GM21723 (cell line): Measurements from ENCODE around the gene ACTL9.

Experiments used
- ATAC-seq: cut with Tn5 transposase; IDR thresholded peaks from one replicate; pipeline ENCODE4 v1.9.1; 2021; ENCODE audit warnings: mild to moderate bottlenecking, moderate library complexity; ENCODE audit not compliant: unreplicated experiment

ACTL9 gene

DNA sequence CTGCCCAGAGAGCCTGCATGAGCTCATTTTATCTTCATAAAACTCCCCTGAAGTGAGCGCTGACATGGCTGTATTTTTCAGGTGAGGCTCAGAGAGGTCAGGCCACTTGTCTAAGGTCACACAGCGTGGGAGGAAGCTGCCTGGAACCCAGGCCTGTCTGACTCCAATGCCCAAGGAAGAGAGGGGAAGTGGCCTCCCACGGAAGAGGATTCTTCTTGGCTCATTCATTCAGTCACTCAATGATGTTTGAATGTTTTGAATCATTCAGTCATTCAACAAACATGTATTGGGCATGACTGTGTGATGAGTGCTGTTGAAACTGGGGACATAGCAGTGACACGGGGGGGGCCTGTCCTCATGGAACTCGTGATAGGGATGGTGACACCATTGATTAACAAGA, 12.0 kb downstream of the ACTL9 start:
- ATAC-seq, result no peak

- no peak for ATAC-seq
These were observed 14.3 kb downstream of the ACTL9 start for GRCh38 chr19:8684001-8684902.

- ATAC-seq, result no peak
These were observed 15.7 kb downstream of the ACTL9 start for GRCh38 chr19:8682931-8683330.

GRCh38 chr19:8682472-8682871, 16.1 kb downstream of the ACTL9 start:
- no peak for ATAC-seq

- ATAC-seq, result no peak
These were observed 17.1 kb downstream of the ACTL9 start for GRCh38 chr19:8681345-8682029.

- no peak for ATAC-seq
These were observed 17.8 kb downstream of the ACTL9 start for GRCh38 chr19:8680676-8681344.

- no peak for ATAC-seq
These were observed 20.3 kb downstream of the ACTL9 start for GRCh38 chr19:8678244-8678807.

- no peak for ATAC-seq
These were observed 23.5 kb downstream of the ACTL9 start for GRCh38 chr19:8675066-8675465.

- no peak for ATAC-seq
These were observed 25.2 kb downstream of the ACTL9 start for GRCh38 chr19:8673276-8673891.

DNA sequence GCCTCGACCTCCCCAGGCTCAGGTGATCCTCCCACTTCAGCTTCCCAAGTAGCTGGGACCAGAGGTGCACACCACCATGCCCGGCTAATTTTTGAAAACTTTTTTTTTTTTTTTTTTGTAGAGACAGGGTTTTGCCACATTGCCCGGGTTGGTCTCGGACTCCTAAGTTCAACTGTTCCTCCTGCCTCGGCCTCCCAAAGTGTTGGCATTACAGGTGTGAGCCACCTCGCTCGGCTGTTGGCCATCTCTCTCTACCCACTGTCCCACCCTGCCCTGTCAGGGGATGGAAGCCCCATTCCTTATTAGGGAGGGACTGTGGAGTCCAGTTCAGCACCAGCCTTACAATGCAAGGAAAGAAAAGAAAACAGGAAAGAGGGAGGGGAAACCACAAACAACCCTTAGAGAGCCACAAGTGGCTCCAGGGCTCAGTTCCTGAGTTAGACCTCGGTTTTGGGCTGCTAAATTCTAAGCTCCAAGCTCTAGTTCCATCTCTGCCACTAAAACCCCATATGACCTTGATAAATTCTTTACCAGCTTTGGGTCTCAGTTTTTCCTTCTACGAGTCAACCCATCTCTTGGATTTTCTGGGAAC, 31.7 kb downstream of the ACTL9 start:
- no peak for ATAC-seq

DNA sequence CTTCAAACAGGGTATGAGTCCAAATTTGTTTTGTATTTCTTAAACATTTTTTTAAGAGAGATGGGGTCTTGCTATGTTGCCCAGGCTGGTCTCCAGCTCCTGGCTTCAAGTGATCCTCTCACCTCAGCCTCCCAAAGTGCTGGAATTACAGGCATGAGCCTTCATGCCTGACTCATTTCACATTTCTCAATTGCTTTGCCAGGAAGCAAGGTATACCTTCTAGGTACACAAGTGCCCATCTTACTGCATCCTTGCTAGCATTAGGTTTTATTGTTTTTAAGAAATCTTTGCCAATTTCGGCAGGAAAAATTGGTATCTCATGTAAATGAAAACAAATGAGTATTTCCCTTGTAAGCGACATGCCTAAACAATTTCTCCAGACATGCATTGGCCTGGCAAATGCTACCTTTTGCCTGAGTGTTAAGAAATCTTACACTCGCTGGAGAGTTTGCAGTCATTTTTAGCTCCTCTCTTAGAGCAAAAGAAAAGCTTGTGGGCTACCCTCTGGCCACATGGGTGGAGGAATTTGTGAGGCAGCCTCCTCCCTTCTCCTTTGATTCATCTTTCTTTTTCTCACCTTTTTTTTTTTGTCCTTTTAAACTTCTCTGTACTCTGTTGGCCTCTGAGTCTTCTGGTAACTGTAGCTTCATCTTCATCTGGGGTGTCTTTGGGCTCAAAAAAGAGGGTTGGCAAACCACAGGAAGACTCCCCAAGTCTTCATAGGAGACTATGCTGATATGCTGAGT, 33.0 kb downstream of the ACTL9 start:
- no peak for ATAC-seq

GRCh38 chr19:8664671-8665057, 33.9 kb downstream of the ACTL9 start:
- no peak for ATAC-seq

- no peak for ATAC-seq
These were observed 34.5 kb downstream of the ACTL9 start for GRCh38 chr19:8663920-8664670.

GRCh38 chr19:8662263-8662662, 36.3 kb downstream of the ACTL9 start:
- ATAC-seq, result no peak

DNA sequence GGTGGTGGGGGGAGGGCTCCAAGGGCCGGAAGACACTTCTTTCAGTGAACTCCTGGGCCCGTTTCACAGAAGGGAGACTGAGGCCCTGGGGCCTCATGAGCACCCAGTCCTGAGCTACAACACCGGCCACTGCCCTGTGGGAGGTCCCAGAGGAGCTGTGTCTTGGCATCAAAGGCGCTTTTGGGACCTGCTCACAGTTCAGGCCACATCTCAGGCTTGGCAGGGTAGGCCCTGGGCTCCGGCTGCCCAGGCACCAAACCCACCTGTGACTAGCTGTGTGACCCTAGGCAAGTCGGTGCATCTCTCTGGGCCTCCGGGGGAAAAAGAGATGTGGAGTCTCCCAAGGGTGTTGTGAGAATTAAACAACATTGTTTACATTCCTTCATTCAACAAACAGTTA, 38.7 kb downstream of the ACTL9 start:
- ATAC-seq, result no peak

DNA sequence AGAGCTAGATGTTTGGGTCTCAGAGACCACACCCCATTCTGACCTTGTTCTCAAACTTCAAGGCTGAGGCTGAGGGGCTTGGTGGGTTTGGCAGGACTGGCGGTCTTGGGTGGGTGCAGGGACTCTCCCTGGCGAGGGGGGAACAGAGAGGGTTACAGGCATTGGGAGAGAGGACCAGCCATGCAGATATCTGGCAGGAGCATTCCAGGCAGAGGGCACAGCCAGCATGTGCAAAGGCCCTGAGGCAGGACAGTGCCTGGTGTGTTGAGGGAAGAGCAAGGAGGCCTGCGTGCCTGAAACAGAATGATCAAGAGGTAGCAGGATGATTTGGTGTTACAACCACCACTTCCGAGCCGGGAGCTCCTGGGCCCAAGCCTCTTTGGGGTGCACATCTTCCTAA, 40.7 kb downstream of the ACTL9 start:
- ATAC-seq, result no peak

GRCh38 chr19:8655340-8655709, 43.3 kb downstream of the ACTL9 start:
- no peak for ATAC-seq

GRCh38 chr19:8654591-8655339, 43.8 kb downstream of the ACTL9 start:
- no peak for ATAC-seq

- ATAC-seq, result no peak
These were observed 50.4 kb downstream of the ACTL9 start for GRCh38 chr19:8648240-8648639.
